ENCODE results near the gene ATG13.

ATG13 gene

DNA sequence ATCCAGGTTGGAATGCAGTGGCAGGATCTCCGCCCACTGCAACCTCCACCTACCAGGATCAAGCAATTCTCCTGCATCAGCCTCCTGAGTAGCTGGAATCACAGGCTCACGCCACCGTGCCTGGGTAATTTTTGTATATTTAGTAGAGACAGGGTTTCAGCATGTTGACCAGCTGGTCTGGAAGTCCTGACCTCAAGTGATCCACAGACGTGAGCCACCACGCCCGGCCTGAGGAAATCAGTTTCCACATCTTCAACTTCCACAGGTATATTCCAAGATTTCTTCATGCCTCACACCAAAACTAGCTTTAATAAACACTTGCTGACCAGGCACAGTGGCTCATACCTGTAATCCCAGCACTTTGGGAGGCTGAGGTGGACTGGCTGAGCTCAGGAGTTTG, 8.0 kb upstream of the ATG13 start:
- no peak for DNase-seq

DNA sequence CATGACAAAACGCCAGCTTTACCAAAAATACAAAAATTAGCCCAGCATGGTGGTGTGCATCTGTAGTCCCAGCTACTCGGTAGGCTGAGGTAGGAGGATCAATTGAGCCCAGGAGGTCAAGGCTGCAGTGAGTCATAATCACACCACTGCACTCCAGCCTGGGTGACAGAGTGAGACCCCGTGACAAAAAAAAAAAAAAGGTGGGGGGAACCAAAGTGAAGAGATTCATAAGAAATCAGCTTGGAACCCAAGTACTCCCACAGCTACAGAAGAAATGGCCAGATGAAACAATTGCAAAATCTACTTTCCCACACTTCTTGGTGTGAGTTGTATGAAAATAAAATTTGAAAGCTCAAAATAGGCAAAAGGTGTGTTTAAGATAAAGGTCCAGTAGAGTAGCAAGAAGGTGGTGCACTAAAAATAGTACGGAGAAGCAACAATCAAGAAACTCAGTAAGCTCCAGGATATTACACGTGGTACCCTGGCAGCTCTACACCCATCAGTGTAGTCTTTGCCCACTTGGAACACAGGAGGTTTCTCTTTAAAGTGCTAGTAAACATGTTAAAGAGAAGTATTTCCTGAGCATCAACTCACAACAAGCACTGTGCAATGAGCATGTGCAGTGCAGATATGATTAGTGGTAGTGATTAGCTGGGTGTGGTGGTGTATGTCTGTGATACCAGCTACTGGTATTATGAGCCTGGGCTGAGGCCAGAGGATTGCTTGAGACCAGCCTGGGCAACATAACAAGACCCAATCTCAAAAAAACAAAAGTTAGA, 5.6 kb upstream of the ATG13 start:
- DNase-seq = no peak

DNA sequence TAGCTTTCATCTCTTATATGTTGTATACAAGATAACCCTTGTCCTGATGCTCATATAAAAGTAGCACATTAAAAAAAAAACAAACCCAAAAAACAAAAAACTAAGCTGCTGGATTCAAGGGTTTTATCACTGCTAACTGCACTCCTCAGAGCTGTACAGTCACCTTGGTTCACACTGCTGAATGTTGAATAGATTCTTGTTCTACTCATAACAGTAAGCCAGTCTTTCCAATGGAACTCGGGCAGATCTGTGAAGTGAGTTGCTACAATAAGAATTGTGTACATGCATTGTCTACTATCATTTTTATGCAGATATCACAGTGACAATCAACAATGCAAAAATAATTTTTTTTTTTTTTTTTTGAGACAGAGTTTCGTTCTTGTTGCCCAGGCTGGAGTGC, 5.0 kb upstream of the ATG13 start:
- DNase-seq = no peak

GRCh38 chr11:46615756-46616155, 1.6 kb upstream of the ATG13 start:
- no peak for DNase-seq

DNA sequence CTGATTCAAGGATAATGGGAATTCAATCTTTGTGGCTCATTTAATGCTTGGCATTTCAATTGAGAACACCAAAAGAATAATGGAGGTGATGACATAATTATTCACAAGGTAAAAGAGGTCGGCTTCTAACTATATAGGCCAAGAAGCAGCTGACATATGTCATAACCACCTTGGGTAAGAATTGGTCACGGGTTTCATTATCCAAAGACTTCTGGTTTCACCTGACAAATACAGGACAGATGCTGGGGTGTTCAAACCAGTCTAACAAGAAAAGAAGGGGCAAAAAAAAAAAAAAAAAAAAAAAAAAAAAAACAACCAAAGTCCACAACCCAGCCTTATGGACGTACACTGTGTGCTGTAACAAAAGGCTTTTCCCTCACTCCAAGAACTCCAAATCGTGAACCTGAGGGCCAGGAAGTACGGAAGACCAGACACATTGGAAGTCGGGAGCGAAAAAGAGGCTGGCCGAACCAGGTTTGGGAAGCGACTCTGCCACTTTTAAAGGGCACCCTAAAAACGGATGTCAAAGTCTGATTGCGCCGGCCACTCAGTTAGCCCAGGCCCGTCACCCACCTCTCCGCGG, 711 bp upstream of the ATG13 start:
- no peak for DNase-seq

- no peak for DNase-seq
Observed at GRCh38 chr11:46617972-46618314, 590 bp downstream of the ATG13 start.

GRCh38 chr11:46618837-46619236, 1.5 kb downstream of the ATG13 start:
- DNase-seq = no peak

- DNase-seq = no peak
Observed at GRCh38 chr11:46625406-46625805, 8.1 kb downstream of the ATG13 start.

GRCh38 chr11:46628961-46629360, 11.6 kb downstream of the ATG13 start:
- no peak for DNase-seq

DNA sequence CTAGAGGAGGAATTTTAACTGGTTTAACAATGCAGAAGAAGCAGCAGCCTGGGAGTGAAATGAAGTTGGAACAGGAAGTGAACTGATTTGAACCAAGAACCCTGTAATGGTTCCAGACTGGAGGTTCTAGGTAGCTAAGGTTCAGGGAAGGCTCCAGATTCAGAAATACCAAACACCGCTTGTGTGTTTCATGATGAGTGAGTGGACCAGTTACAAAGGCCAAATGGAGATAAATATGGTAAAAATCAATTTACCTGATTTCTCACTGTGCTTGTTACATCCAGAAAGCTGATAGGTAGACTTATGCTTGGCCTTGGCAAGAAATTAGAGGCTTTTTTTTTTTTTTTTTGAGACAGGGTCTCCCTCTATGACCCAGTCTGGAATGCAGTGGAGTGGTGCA, 12.9 kb downstream of the ATG13 start:
- no peak for DNase-seq

GRCh38 chr11:46631676-46632075, 14.3 kb downstream of the ATG13 start:
- DNase-seq = no peak

DNA sequence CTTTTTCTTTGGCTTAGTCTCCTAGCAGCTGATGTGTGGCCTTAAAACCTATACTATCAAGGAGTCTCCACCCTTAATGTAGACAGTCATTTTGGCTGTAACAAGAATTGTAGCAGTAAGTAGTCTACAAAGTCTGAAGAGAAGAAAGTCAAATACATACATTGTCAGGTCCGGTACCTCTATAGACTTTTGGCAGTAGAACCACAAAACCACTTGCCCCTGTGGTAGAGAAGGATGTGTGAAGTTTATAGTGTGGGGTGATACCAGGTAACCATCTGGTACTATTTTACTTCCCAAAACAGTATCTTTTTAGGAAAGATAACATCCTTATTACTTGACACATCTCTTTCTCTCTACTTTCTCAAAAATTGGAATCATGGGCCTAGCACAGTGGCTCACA, 15.1 kb downstream of the ATG13 start:
- DNase-seq = no peak

DNA sequence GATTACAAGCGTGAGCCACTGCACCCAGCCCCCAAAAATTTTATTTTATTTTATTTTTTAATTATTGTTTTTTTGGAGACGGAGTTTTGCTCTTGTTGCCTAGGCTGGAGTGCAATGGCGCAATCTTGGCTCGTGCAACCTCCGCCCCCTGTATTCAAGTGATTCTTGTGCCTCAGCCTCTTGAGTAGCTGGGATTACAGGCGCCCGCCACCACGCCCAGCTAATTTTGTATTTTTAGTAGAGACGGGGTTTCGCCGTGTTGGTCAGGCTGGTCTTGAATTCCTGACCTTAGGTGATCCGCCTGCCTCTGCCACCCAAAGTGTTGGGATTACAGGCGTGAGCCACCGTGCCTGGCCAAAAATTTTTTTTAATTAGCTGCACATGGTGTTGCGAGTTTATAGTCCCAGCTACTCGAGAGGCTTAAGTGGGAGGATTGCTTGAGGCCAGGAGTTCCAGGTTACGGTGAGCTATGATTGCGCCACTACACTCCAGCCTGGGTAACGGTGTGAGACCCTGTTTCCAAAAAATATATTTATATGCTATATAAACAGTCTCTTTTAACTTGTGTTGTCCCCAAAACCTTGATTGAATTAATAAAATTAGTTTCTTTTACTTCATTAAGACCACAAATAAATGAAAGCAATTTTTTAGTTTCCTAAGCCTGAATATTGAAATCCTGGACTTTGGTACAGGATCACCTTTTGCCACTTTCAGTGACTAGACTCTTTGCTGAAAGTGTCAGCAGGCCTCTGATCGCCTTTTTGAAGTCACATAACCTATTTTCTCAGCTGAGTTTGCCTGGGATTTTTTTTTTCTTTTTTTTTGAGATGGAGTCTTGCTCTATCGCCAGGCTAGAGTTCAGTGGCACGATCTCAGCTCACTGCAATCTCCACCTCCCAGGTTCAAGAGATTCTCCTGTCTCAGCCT, 16.2 kb downstream of the ATG13 start:
- DNase-seq = no peak

- DNase-seq = no peak
Observed at GRCh38 chr11:46635557-46636139, 18.3 kb downstream of the ATG13 start.

DNA sequence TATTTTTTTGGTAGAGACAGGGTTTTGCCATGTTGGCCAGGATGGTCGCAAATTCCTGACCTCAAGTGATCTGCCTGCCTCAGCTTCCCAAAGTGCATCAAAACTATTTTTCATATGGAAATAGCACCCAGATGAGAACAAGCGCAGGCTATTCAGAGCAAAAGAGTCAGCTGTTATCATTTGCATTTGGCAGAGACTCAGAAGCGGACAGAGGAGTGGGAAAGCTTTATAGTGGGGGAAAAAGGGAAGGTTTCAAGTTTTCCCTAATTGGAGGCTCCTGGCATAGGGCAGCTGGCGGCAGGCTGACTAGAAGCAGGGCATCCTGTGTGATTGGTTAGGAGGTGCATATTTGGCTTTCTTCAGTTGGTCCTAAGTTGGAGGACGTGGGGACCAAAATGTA, 20.2 kb downstream of the ATG13 start:
- no peak for DNase-seq

DNA sequence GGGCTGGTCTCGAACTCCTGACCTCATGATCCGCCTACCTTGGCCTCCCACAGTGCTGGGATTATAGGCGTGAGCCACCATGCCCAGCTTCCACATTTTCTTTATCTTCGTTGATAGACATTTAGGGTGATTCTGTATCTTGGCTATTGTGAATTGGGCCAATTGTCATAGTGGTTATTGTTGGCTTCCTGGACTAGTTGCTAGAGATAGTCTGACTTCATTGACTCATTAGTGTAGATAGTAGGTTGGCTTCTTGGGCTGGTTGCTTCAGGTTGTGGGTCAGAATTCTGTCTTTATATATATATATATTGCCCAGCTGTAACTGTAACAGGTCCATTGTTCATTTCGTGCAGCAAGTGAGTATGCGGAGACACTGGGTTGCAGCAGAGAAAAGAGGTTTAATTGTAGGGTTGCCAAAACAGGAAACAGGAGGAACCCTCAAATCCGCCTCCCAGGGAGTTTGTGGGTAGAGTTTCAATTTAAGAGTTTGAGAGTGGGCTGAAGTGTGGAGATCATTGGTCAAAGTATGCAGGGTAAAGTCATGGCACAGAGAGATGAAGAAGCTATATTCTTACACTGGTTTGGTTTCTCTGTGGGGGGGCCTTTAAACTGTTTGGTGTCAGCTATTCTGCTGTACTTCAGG, 22.0 kb downstream of the ATG13 start:
- DNase-seq = no peak

- DNase-seq = no peak
Observed at GRCh38 chr11:46640036-46640788, 22.9 kb downstream of the ATG13 start.

- DNase-seq = no peak
Observed at GRCh38 chr11:46641639-46642038, 24.3 kb downstream of the ATG13 start.

- DNase-seq = no peak
Observed at GRCh38 chr11:46642627-46643335, 25.4 kb downstream of the ATG13 start.

DNA sequence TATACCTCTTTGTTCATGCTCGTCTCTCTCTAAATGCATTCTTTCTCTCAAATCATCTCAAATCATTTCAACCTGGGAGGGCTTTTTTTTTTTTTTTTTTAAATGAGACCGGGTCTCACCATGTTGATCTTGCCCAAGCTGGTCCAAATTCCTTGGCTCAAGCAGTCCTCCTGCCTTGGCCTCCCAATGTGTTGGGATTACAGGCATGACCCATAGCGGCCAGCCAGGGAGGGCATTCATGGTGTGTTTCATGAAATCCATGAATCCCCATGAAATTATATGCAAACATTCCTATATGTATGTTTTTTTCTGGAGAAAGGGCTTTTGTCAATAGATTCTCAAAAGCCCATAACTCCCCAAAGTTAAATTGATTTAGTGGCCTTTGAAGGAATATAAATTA, 26.2 kb downstream of the ATG13 start:
- no peak for DNase-seq

DNA sequence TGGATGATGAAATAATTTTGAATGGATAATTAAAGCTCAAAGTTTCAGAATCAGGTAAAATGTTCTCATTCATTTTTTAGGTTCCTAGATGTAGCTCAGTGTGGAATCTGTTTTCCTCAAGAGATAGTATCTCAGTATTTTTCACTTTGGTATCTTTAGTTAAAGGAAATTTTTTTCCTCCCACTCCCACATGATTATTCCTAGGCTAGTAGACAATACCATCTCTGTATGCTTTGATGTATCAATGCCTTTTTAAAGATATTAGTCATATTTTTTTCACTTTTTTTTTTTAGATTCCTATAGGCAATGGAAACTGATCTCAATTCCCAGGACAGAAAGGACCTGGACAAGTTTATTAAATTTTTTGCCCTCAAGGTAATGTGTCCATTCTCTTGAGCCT, 26.6 kb downstream of the ATG13 start:
- no peak for DNase-seq
